HL-60/S4 (cell line): Measurements from ENCODE around the gene EFCAB6.

Source experiments
- in situ Hi-C: fragments of 300-500 bp; cut with MboI; formaldehyde crosslinking; loops from 2 replicates; pipeline ENCODE4 v1.14.3; 2022; ENCODE audit warnings: low sequenced_read_pairs

The EFCAB6 gene

GRCh38 chr22:43818981-43819380 is 6.9 kb upstream of the EFCAB6 start:
- in situ Hi-C loops, result no loop called here

GRCh38 chr22:43817402-43817801 is 5.3 kb upstream of the EFCAB6 start:
- in situ Hi-C loops, result no loop called here

GRCh38 chr22:43814264-43814663 is 2.2 kb upstream of the EFCAB6 start:
- in situ Hi-C loops, result no loop called here

GRCh38 chr22:43812890-43813289 is 785 bp upstream of the EFCAB6 start:
- in situ Hi-C loops, result no loop called here

- in situ Hi-C loops, result no loop called here
These were observed 342 bp downstream of the EFCAB6 start for GRCh38 chr22:43811777-43812148.

- in situ Hi-C loops, result no loop called here
These were observed 9.1 kb downstream of the EFCAB6 start for GRCh38 chr22:43802897-43803495.

- in situ Hi-C loops, result no loop called here
These were observed 11.1 kb downstream of the EFCAB6 start for GRCh38 chr22:43800970-43801369.

GRCh38 chr22:43798492-43798891 is 13.6 kb downstream of the EFCAB6 start:
- in situ Hi-C loops, result no loop called here

- in situ Hi-C loops, result no loop called here
These were observed 15.5 kb downstream of the EFCAB6 start for GRCh38 chr22:43796567-43796966.

GRCh38 chr22:43795320-43795719 is 16.8 kb downstream of the EFCAB6 start:
- in situ Hi-C loops, result no loop called here

GRCh38 chr22:43792905-43793304 is 19.2 kb downstream of the EFCAB6 start:
- in situ Hi-C loops, result no loop called here

GRCh38 chr22:43789452-43789851 is 22.7 kb downstream of the EFCAB6 start:
- in situ Hi-C loops, result no loop called here

GRCh38 chr22:43783777-43784176 is 28.3 kb downstream of the EFCAB6 start:
- in situ Hi-C loops, result no loop called here

- in situ Hi-C loops, result no loop called here
These were observed 29.7 kb downstream of the EFCAB6 start for GRCh38 chr22:43782448-43782847.

GRCh38 chr22:43777286-43777685 is 34.8 kb downstream of the EFCAB6 start:
- in situ Hi-C loops, result no loop called here

- in situ Hi-C loops, result no loop called here
These were observed 35.9 kb downstream of the EFCAB6 start for GRCh38 chr22:43776081-43776670.

GRCh38 chr22:43774318-43774915 is 37.7 kb downstream of the EFCAB6 start:
- in situ Hi-C loops, result no loop called here

GRCh38 chr22:43772831-43773230 is 39.3 kb downstream of the EFCAB6 start:
- in situ Hi-C loops, result no loop called here

- in situ Hi-C loops, result no loop called here
These were observed 56.7 kb downstream of the EFCAB6 start for GRCh38 chr22:43755452-43755851.

- in situ Hi-C loops, result no loop called here
These were observed 57.1 kb downstream of the EFCAB6 start for GRCh38 chr22:43755011-43755410.

GRCh38 chr22:43754176-43754575 is 57.9 kb downstream of the EFCAB6 start:
- in situ Hi-C loops, result no loop called here

GRCh38 chr22:43753688-43754087 is 58.4 kb downstream of the EFCAB6 start:
- in situ Hi-C loops, result no loop called here

GRCh38 chr22:43750751-43751150 is 61.4 kb downstream of the EFCAB6 start:
- in situ Hi-C loops, result no loop called here
